ENCODE results near the gene ZNF81. TPM values are rescaled to one million over a fixed set of nuclear protein-coding genes. Genes with fewer than 3 reads are reported as not detected.
"Not testable (repeated sequence)": the region's sequence is repeated elsewhere in the genome, so short reads cannot be mapped to it uniquely, and the experiment has no call there.

The ZNF81 gene
- total RNA-seq, 1 experiment from 2014 or later = 4.8 TPM

- no peak for TF ChIP-seq REST (IDR thresholded peaks at IDR 0.05; ENCODE audit: low read depth)
These were observed 32.4 kb upstream of the ZNF81 start (continued) for GRCh38 chrX:47804315-47804714.

GRCh38 chrX:47805844-47806243 lies 30.9 kb upstream of the ZNF81 start:
- CTCF ChIA-PET; BruUV-seq (replicated peaks); H3K27ac ChIP-seq (ENCODE audit: low read depth, low read length); H3K4me1 ChIP-seq (ENCODE audit: control insufficient read depth in 1 of 2, insufficient read depth in 2 of 2, low read length in 2 of 2); ATAC-seq; H3K27me3 ChIP-seq (ENCODE audit: insufficient read depth, low read length); H3K4me2 ChIP-seq (ENCODE audit: low read length); RAD21 ChIA-PET (ENCODE audit: low non-redundant PET in 1 of 2, low total read pairs in 2 of 2, uncharacterized antibody in 2 of 2, unreplicated experiment in 2 of 2); H2AFZ ChIP-seq (ENCODE audit: low read depth, low read length, poor library complexity, severe bottlenecking); POLR2A ChIA-PET; H3K79me2 ChIP-seq (ENCODE audit: insufficient read depth, low read length); H3K9me3 ChIP-seq (ENCODE audit: control insufficient read depth in 1 of 2, insufficient read depth in 1 of 2, low read depth in 1 of 2, low read length in 2 of 2); intact Hi-C loops (cut with micrococcal nuclease); DNase-seq (ENCODE audit: low read depth, low spot score); H3K4me3 ChIP-seq (replicated peaks in 1 of 2; ENCODE audit: low read depth in 1 of 2, low read length in 2 of 2); H3K36me3 ChIP-seq (ENCODE audit: control insufficient read depth in 1 of 2, insufficient read depth in 2 of 2, low read length in 2 of 2); H3K9ac ChIP-seq (ENCODE audit: low read length); H3K9me2 ChIP-seq (ENCODE audit: insufficient read depth); H4K20me1 ChIP-seq (ENCODE audit: insufficient read depth): not testable (repeated sequence)

- POLR2A ChIA-PET; H3K27ac ChIP-seq (ENCODE audit: low read depth, low read length); H2AFZ ChIP-seq (ENCODE audit: low read depth, low read length, poor library complexity, severe bottlenecking); intact Hi-C loops (cut with micrococcal nuclease); H3K36me3 ChIP-seq (ENCODE audit: control insufficient read depth in 1 of 2, insufficient read depth in 2 of 2, low read length in 2 of 2); DNase-seq (ENCODE audit: low read depth, low spot score); CTCF ChIA-PET; H3K9ac ChIP-seq (ENCODE audit: low read length); H3K9me3 ChIP-seq (ENCODE audit: control insufficient read depth in 1 of 2, insufficient read depth in 1 of 2, low read depth in 1 of 2, low read length in 2 of 2); H3K4me1 ChIP-seq (ENCODE audit: control insufficient read depth in 1 of 2, insufficient read depth in 2 of 2, low read length in 2 of 2); H3K4me2 ChIP-seq (ENCODE audit: low read length); RAD21 ChIA-PET (ENCODE audit: low non-redundant PET in 1 of 2, low total read pairs in 2 of 2, uncharacterized antibody in 2 of 2, unreplicated experiment in 2 of 2); H3K4me3 ChIP-seq (replicated peaks in 1 of 2; ENCODE audit: low read depth in 1 of 2, low read length in 2 of 2); H4K20me1 ChIP-seq (ENCODE audit: insufficient read depth); BruUV-seq (replicated peaks); H3K79me2 ChIP-seq (ENCODE audit: insufficient read depth, low read length); H3K9me2 ChIP-seq (ENCODE audit: insufficient read depth); H3K27me3 ChIP-seq (ENCODE audit: insufficient read depth, low read length): not testable (repeated sequence)
- ATAC-seq = peak; percentile 61
These were observed 30.1 kb upstream of the ZNF81 start for GRCh38 chrX:47806415-47807271.

- ATAC-seq; RAD21 ChIA-PET (ENCODE audit: low non-redundant PET in 1 of 2, low total read pairs in 2 of 2, uncharacterized antibody in 2 of 2, unreplicated experiment in 2 of 2); H3K9me2 ChIP-seq (ENCODE audit: insufficient read depth); H3K4me3 ChIP-seq (replicated peaks in 1 of 2; ENCODE audit: low read depth in 1 of 2, low read length in 2 of 2); intact Hi-C loops (cut with micrococcal nuclease); CTCF ChIA-PET; DNase-seq (ENCODE audit: low read depth, low spot score); H3K9me3 ChIP-seq (ENCODE audit: control insufficient read depth in 1 of 2, insufficient read depth in 1 of 2, low read depth in 1 of 2, low read length in 2 of 2); H3K27me3 ChIP-seq (ENCODE audit: insufficient read depth, low read length); H3K79me2 ChIP-seq (ENCODE audit: insufficient read depth, low read length); BruUV-seq (replicated peaks); H3K4me2 ChIP-seq (ENCODE audit: low read length); H3K9ac ChIP-seq (ENCODE audit: low read length); H3K4me1 ChIP-seq (ENCODE audit: control insufficient read depth in 1 of 2, insufficient read depth in 2 of 2, low read length in 2 of 2); H4K20me1 ChIP-seq (ENCODE audit: insufficient read depth); POLR2A ChIA-PET; H3K27ac ChIP-seq (ENCODE audit: low read depth, low read length); H3K36me3 ChIP-seq (ENCODE audit: control insufficient read depth in 1 of 2, insufficient read depth in 2 of 2, low read length in 2 of 2); H2AFZ ChIP-seq (ENCODE audit: low read depth, low read length, poor library complexity, severe bottlenecking): not testable (repeated sequence)
These were observed 29.5 kb upstream of the ZNF81 start for GRCh38 chrX:47807272-47807538.

Data from HCT116 (cell line).